K562 (cell line): Measurements from ENCODE around the gene SCN8A.

ENCODE experiments used
- ETV1 ChIP-seq: fragments of 450-650 bp; conservative IDR thresholded peaks from 2 replicates; pipeline ENCODE4 v1.6.1; 2016; ENCODE audit warnings: missing genetic modification characterization, control low read depth, low read depth, missing compliant biosample characterization
- NFIX ChIP-seq: fragments of 250-450 bp; sonication (Bioruptor Pico); IDR thresholded peaks from 2 replicates; pipeline ENCODE4 v1.4.0; 2020; ENCODE audit warnings: low read depth, mild to moderate bottlenecking, moderate library complexity
- NR2C1 ChIP-seq, 2 experiments: fragments of 450-650 bp; IDR thresholded peaks; 2 replicates each; pipeline ENCODE4 v1.6.1; 2017; ENCODE audit warnings: mild to moderate bottlenecking in 2 of 2, antibody characterized with exemption in 1 of 2, inconsistent platforms in 1 of 2, missing compliant biosample characterization in 1 of 2, missing genetic modification characterization in 1 of 2
- RAD21 ChIP-seq, 2 experiments: fragments of 250-450 bp in 1 of 2; fragments of 450-650 bp in 1 of 2; sonication (Bioruptor Pico) in 1 of 2; formaldehyde crosslinking in 1 of 2; IDR thresholded peaks in 1 of 2; conservative IDR thresholded peaks in 1 of 2; 2 replicates each; pipeline versions ENCODE4 v1.4.0 to v1.8.0; 2020 to 2022; ENCODE audit warnings: mild to moderate bottlenecking in 2 of 2, moderate library complexity in 1 of 2
- RBM22 ChIP-seq: fragments of 200-400 bp; formaldehyde crosslinking; IDR thresholded peaks from 2 replicates; pipeline ENCODE4 v1.6.1; 2018; ENCODE audit warnings: low read length, low read depth; ENCODE audit not compliant: poor library complexity, severe bottlenecking
- SNIP1 ChIP-seq: fragments of 450-650 bp; IDR thresholded peaks from 2 replicates; pipeline ENCODE4 v1.7.1; 2017; ENCODE audit warnings: low read depth, mild to moderate bottlenecking
- TAF15 ChIP-seq: fragments of 200-400 bp; formaldehyde crosslinking; IDR thresholded peaks from 2 replicates; pipeline ENCODE4 v1.6.1; 2017; ENCODE audit warnings: mild to moderate bottlenecking, low read depth, low read length, moderate library complexity
- ZNF143 ChIP-seq: sonication (generic); formaldehyde crosslinking; IDR thresholded peaks from 2 replicates; pipeline ENCODE4 v1.9.0; 2022; ENCODE audit warnings: mild to moderate bottlenecking, missing genetic modification reagents
- TF ChIP-seq, protein P1 (sequence below), 3 experiments: IDR thresholded peaks in 2 of 3; conservative IDR thresholded peaks in 1 of 3; 2 replicates each; pipeline ENCODE4 v1.5.1; 2011 to 2012; ENCODE audit warnings: low read length in 3 of 3, mild to moderate bottlenecking in 3 of 3, control low read depth in 2 of 3, improper control_type of control experiment in 1 of 3, inconsistent platforms in 1 of 3, low read depth in 1 of 3, mixed read lengths in 1 of 3, moderate library complexity in 1 of 3; ENCODE audit not compliant: insufficient read depth in 2 of 3

DNA sequence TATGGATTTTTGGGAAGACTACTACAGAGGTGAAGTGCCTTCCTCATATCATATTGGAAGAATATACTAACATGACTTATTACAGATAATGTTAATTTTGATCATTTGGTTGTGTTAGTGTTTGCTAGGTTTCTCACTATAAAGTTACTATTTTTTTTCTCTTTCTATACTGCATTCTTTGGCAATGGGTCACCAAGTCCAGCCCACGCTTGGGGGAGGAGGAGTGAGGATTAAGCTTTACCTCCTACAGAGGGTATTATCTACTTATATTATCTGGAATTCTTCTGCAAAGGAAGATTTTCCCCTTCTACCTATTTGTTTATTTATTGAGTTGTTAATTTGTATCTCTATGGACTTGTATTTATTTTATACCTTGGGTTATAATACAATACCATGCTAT is 31.5 kb downstream of the SCN8A start:
- TF ChIP-seq RAD21 (CRISPR knock-in tag; conservative IDR thresholded peaks at IDR 0.05 in 1 of 2, IDR thresholded peaks at IDR 0.05 in 1 of 2), result no peak
- TF ChIP-seq NFIX, result no peak
- no peak for TF ChIP-seq TAF15
- no peak for TF ChIP-seq RBM22
- TF ChIP-seq NR2C1 (IDR thresholded peaks at IDR 0.05), result no peak
- no peak for TF ChIP-seq NR2C1 (tag; IDR thresholded peaks at IDR 0.05)
- no peak for TF ChIP-seq SNIP1
- TF ChIP-seq ZNF143 (CRISPR knock-in tag), result no peak
- TF ChIP-seq, protein P1, sequence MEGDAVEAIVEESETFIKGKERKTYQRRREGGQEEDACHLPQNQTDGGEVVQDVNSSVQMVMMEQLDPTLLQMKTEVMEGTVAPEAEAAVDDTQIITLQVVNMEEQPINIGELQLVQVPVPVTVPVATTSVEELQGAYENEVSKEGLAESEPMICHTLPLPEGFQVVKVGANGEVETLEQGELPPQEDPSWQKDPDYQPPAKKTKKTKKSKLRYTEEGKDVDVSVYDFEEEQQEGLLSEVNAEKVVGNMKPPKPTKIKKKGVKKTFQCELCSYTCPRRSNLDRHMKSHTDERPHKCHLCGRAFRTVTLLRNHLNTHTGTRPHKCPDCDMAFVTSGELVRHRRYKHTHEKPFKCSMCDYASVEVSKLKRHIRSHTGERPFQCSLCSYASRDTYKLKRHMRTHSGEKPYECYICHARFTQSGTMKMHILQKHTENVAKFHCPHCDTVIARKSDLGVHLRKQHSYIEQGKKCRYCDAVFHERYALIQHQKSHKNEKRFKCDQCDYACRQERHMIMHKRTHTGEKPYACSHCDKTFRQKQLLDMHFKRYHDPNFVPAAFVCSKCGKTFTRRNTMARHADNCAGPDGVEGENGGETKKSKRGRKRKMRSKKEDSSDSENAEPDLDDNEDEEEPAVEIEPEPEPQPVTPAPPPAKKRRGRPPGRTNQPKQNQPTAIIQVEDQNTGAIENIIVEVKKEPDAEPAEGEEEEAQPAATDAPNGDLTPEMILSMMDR (IDR thresholded peaks at IDR 0.05 in 2 of 3, conservative IDR thresholded peaks at IDR 0.05 in 1 of 3; ENCODE audit: insufficient read depth in 2 of 3, low read depth in 1 of 3, low read length in 3 of 3), result no peak
- no peak for TF ChIP-seq ETV1 (tag)
